Panc1 (cell line): ENCODE data around the gene WDR1.

Experiments
- CTCF ChIP-seq: fragments of 450-650 bp; IDR thresholded peaks from 2 replicates; pipeline ENCODE4 v1.5.1; 2017; ENCODE audit warnings: mild to moderate bottlenecking
- POLR2AphosphoS5 ChIP-seq: IDR thresholded peaks from 2 replicates; pipeline ENCODE4 v1.6.1; 2012; ENCODE audit warnings: mild to moderate bottlenecking, low read depth, low read length, moderate library complexity
- SIN3A ChIP-seq: IDR thresholded peaks from 2 replicates; pipeline ENCODE4 v1.6.1; 2012; ENCODE audit warnings: low read depth, mild to moderate bottlenecking, low read length, moderate library complexity, borderline replicate concordance; ENCODE audit not compliant: insufficient read depth
- TCF7L2 ChIP-seq: IDR thresholded peaks from 2 replicates; pipeline ENCODE4 v1.6.1; 2011; ENCODE audit warnings: mild to moderate bottlenecking, low read depth, low read length, inconsistent platforms
- TF ChIP-seq, protein P1 (sequence below), 2 experiments: IDR thresholded peaks; 2 replicates each; pipeline ENCODE4 v1.6.1; 2011 to 2012; ENCODE audit warnings: low read depth in 2 of 2, control low read depth in 1 of 2, low read length in 1 of 2, mild to moderate bottlenecking in 1 of 2, moderate library complexity in 1 of 2; ENCODE audit not compliant: insufficient read depth in 1 of 2

GRCh38 chr4:10078481-10079233, 37.9 kb downstream of the WDR1 start:
- TF ChIP-seq CTCF = no peak
- TF ChIP-seq POLR2AphosphoS5 = no peak
- TF ChIP-seq, protein P1, sequence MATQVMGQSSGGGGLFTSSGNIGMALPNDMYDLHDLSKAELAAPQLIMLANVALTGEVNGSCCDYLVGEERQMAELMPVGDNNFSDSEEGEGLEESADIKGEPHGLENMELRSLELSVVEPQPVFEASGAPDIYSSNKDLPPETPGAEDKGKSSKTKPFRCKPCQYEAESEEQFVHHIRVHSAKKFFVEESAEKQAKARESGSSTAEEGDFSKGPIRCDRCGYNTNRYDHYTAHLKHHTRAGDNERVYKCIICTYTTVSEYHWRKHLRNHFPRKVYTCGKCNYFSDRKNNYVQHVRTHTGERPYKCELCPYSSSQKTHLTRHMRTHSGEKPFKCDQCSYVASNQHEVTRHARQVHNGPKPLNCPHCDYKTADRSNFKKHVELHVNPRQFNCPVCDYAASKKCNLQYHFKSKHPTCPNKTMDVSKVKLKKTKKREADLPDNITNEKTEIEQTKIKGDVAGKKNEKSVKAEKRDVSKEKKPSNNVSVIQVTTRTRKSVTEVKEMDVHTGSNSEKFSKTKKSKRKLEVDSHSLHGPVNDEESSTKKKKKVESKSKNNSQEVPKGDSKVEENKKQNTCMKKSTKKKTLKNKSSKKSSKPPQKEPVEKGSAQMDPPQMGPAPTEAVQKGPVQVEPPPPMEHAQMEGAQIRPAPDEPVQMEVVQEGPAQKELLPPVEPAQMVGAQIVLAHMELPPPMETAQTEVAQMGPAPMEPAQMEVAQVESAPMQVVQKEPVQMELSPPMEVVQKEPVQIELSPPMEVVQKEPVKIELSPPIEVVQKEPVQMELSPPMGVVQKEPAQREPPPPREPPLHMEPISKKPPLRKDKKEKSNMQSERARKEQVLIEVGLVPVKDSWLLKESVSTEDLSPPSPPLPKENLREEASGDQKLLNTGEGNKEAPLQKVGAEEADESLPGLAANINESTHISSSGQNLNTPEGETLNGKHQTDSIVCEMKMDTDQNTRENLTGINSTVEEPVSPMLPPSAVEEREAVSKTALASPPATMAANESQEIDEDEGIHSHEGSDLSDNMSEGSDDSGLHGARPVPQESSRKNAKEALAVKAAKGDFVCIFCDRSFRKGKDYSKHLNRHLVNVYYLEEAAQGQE (IDR thresholded peaks at IDR 0.05; ENCODE audit: insufficient read depth in 1 of 2, low read depth in 2 of 2, low read length in 1 of 2) = no peak
- TF ChIP-seq TCF7L2 = no peak
- no peak for TF ChIP-seq SIN3A
